Stimulated activated CD4-positive, alpha-beta T cell treated with anti-CD3 and anti-CD28 coated beads, Interleukin-1b, Interleukin-23, amount 100 ng/mL, for 48 hours (primary cell): ENCODE measurements around the gene ITGB5.
A peak's percentile ranks its signal among the peaks of the same experiment; 100 is the strongest.

ENCODE experiments used
- DNase-seq: peaks from one replicate; pipeline ENCODE4 v3.0.0-alpha.2; 2020

ITGB5 gene

DNA sequence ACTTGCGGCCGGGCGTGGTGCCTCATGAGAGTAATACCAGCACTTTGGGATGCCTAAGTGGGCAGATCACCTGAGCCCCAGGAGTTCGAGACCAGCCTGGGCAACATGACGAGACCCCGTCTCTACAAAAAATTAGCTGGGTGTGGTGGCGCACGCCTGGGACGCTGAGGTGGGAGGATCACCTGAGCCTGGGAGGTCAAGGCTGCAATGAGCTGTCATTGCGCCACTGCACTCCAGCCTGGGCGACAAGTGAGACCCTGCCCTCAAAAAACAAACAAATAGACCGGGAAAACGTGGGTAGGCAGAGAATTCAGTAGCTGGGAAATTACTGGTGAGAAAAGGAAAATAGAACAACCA is 156.2 kb downstream of the ITGB5 start:
- DNase-seq: peak; percentile 26

DNA sequence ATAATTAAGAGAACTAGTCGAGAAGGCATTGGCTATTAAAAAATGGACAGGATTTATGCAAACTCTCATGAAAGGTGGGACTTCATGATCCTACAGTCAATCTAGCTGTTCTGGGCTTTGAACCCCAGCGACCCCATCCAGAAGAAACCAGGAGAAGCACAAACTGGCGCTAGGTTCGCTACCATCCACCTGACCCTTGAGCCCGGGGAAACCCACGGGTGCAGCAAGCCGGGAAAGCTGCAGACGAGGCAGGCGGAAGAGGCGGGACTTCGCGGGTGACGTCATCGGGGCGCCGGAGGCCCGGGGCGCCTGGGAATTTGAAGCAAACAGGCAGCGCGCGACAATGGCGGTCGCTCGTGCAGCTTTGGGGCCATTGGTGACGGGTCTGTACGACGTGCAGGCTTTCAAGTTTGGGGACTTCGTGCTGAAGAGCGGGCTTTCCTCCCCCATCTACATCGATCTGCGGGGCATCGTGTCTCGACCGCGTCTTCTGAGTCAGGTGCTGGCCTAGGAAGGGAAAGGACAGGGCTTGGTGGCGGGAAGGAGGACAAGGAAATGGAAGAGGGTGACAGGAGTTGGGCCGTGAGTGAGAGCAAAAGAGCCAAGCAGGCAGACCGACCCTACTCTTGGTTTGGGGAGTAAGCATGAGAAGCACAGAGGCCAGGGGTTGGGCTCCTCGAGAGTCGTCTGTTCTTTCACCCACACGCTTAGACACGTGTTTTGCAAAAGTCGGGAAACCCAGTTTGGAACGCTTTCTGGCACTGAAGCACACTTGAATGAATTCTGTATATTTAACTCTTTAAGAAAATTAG is 156.8 kb downstream of the ITGB5 start, which contains the start of gene UMPS:
TSS of gene UMPS (plus strand) at position 324 of the 812 bp plus-strand sequence. CDS start at position 344, 20 bp downstream.
- DNase-seq: peak; percentile 94

DNA sequence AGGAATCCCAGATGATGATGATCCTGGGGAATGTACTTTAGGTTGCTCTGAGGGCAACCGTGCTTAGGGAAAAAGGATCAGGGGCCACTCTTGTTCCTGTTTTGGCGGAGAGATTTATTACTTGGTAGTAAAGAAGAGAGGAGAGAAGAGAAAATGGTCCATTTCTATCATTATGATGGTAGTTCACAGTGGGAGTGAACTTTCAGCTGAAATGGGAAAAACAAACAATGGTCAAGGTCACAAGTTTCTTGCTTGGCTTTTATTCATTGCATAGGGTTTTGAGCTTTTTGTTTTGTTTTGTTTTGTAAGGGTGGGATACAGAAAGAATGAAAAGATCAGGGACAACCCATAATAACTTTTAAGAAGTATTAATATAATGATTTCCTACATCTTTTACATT is 164.6 kb downstream of the ITGB5 start:
- no peak for DNase-seq

GRCh38 chr3:124714223-124714853 is 172.8 kb downstream of the ITGB5 start:
- DNase-seq: no peak
